HG03354 (cell line): Measurements from ENCODE around the gene GBF1.

Experiments
- ATAC-seq: cut with Tn5 transposase; IDR thresholded peaks from one replicate; pipeline ENCODE4 v1.9.1; 2021; ENCODE audit warnings: mild to moderate bottlenecking; ENCODE audit not compliant: unreplicated experiment, poor library complexity, severe bottlenecking

Gene GBF1

DNA sequence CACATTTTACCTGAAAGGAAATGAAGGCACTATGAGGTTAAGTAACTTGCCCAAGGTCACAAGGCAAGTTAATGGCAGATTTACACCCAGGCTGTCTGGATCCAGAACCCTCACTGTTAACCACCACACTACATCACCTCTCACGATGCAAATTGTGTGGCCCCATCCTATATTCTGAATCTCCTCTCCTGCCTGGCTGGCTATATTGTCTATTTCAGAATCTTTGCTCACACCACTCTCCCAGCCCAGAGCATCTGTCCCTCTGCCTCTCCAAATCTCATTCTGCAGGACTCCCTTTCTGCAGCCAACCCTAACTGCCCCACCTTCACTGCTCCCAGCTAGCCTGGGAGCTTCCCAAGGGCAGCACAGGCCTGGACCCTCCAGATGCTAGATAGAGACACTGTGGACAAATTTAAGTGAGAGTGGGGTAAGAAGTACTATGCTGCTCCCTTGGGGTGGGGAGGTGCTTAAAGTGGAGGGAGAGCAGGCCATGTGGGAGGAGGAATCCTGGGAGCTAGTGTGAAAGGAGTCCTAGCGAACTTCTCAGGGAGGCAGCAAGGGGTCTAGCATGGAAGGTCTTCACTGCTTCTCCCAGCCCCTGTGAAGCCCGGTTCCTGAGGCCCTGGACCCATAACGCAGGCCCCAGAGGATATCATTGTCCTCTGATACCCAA is 186.3 kb downstream of the GBF1 start:
- no peak for ATAC-seq
